GM10248 (cell line): Measurements from ENCODE around the gene PDLIM1.

Experiments used
- CTCF ChIA-PET: fragments of 300-600 bp; sonication (Branson Sonifier 250); formaldehyde crosslinking; extraction: SDS; loops from one replicate; lab custom pipeline; 2021; ENCODE audit warnings: antibody characterized with exemption; lab: Yijun Ruan, JAX
- POLR2A ChIA-PET: fragments of 350-650 bp; sonication (Branson Sonifier 250); formaldehyde crosslinking; extraction: SDS; loops from one replicate; lab custom pipeline; 2020; ENCODE audit warnings: antibody characterized with exemption; lab: Yijun Ruan, JAX
- DNase-seq: peaks from one replicate; pipeline ENCODE4 v3.0.0; 2012; ENCODE audit errors: extremely low spot score
- TF ChIP-seq, protein P1 (sequence below): IDR thresholded peaks from 2 replicates; pipeline ENCODE4 v1.5.1; 2012; ENCODE audit warnings: mild to moderate bottlenecking, low read depth; ENCODE audit errors: extremely low read depth, missing control alignments, control extremely low read depth

Gene PDLIM1

GRCh38 chr10:95279042-95279820, 11.6 kb downstream of the PDLIM1 start:
- ChIA-PET CTCF (interaction anchor here (0.9 to 11.9 kb wide), 9 partner anchors 10 to 95 kb away, joined by 3 to 79 read pairs (median 4); partner anchors contain the start of gene PDLIM1), POLR2A (interaction anchor here (0.7 kb wide), 1 partner anchor 16 kb away, joined by 3 read pairs; no protein-coding TSS in a partner anchor)
- TF ChIP-seq, protein P1, sequence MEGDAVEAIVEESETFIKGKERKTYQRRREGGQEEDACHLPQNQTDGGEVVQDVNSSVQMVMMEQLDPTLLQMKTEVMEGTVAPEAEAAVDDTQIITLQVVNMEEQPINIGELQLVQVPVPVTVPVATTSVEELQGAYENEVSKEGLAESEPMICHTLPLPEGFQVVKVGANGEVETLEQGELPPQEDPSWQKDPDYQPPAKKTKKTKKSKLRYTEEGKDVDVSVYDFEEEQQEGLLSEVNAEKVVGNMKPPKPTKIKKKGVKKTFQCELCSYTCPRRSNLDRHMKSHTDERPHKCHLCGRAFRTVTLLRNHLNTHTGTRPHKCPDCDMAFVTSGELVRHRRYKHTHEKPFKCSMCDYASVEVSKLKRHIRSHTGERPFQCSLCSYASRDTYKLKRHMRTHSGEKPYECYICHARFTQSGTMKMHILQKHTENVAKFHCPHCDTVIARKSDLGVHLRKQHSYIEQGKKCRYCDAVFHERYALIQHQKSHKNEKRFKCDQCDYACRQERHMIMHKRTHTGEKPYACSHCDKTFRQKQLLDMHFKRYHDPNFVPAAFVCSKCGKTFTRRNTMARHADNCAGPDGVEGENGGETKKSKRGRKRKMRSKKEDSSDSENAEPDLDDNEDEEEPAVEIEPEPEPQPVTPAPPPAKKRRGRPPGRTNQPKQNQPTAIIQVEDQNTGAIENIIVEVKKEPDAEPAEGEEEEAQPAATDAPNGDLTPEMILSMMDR = no peak
- no peak for DNase-seq

DNA sequence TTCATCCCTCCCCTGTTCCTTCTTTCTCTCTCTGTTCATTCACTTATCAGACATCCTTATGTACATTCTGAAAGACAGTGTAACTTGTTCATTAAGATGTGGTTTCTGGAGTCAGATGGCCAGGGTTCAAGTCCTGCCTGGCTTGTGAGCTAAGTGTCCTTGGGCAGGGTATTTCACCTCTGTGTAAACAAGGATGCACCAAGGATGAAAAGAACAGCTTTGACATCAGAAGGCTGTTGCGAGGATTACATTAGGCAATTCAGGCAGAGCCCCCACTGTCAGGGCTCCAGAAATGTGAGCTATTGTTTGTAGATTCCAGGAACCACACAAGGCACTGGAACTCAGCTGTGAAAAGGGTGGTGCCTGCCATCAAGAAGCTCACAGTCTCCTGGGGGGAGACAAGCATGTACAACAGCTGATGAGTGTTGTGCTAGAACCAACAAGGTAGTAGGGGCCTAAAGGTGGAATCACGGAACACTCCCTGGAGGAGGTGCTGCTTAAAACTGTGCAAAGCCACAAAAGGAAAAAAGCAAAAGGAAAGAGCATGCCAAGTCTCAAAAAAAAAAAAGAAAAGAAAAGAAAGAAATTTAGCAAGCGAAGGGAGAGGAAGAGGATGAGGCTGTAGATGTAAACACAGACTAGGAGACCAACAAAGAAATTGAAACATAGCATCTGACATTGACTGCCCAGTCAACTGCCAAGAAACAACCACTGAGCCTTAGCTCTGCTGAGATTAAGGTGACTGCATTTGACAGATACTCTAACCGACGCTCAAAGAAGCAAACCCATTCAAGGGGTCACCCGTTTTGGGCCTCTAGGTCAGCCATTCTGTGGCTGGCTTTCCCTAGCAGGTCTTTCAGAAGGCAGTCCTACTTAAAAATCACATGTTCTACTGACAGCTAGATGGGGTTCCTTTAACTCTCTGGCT, 12.5 kb downstream of the PDLIM1 start:
- TF ChIP-seq, protein P1 = no peak
- ChIA-PET CTCF (interaction anchor here (1.0 to 11.9 kb wide), 8 partner anchors 10 to 94 kb away, joined by 3 to 79 read pairs (median 6); partner anchors contain the start of gene PDLIM1), POLR2A (interaction anchor here (0.7 kb wide), 1 partner anchor 17 kb away, joined by 3 read pairs; no protein-coding TSS in a partner anchor)
- DNase-seq = no peak

DNA sequence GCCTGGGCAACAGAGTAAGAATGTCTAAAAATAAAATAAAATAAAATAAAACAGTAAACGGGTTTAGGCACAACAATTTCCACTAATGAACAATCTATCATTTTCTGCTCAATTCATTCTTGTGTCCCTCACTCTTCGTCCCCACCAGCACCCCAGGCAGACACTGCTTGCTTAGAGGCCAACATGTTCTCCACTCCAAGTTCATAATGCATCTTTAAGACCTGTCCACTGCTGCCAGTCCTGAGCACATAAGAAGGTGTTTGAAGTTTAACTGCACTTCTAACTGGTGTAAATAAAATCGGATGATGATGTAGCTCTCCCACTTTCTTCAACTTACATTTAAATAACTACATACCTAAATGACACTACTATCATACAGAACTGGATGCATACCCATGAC, 13.2 kb downstream of the PDLIM1 start:
- TF ChIP-seq, protein P1 = no peak
- ChIA-PET CTCF (interaction anchor here (0.8 to 11.9 kb wide), 9 partner anchors 11 to 96 kb away, joined by 3 to 79 read pairs (median 5); partner anchors contain the start of gene PDLIM1), POLR2A (no interaction called here)
- no peak for DNase-seq

DNA sequence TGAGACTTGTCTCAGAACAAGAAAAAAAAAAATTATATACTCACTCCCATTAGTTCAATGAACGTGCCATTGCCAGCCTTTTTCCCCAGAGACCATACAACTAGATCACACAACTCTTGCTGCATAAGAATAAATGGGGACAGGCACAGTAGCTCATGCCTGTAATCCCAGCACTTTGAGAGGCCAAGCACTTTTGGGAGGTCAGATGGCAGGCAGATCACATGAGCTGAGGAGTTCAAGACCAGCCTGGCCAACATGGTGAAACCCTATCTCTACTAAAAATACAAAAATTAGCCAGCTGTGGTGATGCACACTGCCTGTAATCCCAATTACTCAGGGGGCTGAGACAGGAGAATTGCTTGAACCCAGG, 13.6 kb downstream of the PDLIM1 start:
- POLR2A ChIA-PET = interaction anchor here (0.7 kb wide), 2 partner anchors 11 to 68 kb away, joined by 3 read pairs; no protein-coding TSS in a partner anchor
- CTCF ChIA-PET = interaction anchor here (0.8 to 11.9 kb wide), 8 partner anchors 12 to 96 kb away, joined by 3 to 79 read pairs (median 4); partner anchors contain the start of gene PDLIM1

GRCh38 chr10:95276367-95277200, 14.2 kb downstream of the PDLIM1 start:
- TF ChIP-seq, protein P1 = no peak
- CTCF ChIA-PET = interaction anchor here (0.9 to 11.9 kb wide), 7 partner anchors 12 to 97 kb away, joined by 3 to 79 read pairs (median 3); no protein-coding TSS in a partner anchor
- DNase-seq = no peak
- POLR2A ChIA-PET = interaction anchor here (0.7 kb wide), 2 partner anchors 11 to 69 kb away, joined by 3 read pairs; no protein-coding TSS in a partner anchor

More for the DNA sequence above, 13.6 kb downstream of the PDLIM1 start:
- TF ChIP-seq, protein P1 = no peak
- no peak for DNase-seq
